SH-SY5Y (cell line): ENCODE results near the gene MXI1.

ENCODE experiments used
- GATA2 ChIP-seq: IDR thresholded peaks from 2 replicates; pipeline ENCODE4 v1.6.1; 2011; ENCODE audit warnings: mild to moderate bottlenecking, low read depth, low read length
- GATA3 ChIP-seq: IDR thresholded peaks from 2 replicates; pipeline ENCODE4 v1.6.1; 2011; ENCODE audit warnings: low read depth, mild to moderate bottlenecking, low read length, moderate library complexity

GRCh38 chr10:110305767-110306451 lies 98.5 kb downstream of the MXI1 start:
- no peak for TF ChIP-seq GATA3
- no peak for TF ChIP-seq GATA2
